NCI-H1417 treated with DMSO at 0.1 percent for 48 hours (cell line): ENCODE results near the gene KRT3.
"Not testable (repeated sequence)": the region's sequence is repeated elsewhere in the genome, so short reads cannot be mapped to it uniquely, and the experiment has no call there.

ENCODE experiments used
- DNase-seq: peaks from one replicate; lab custom pipeline; 2025; lab: John Stamatoyannopoulos, UW

Gene KRT3

GRCh38 chr12:52798003-52798670, 2.2 kb upstream of the KRT3 start:
- no peak for DNase-seq

- DNase-seq, result no peak
Observed at GRCh38 chr12:52797529-52797894, 1.6 kb upstream of the KRT3 start.

GRCh38 chr12:52796839-52797528, 1.1 kb upstream of the KRT3 start:
- no peak for DNase-seq

GRCh38 chr12:52796429-52796794, 495 bp upstream of the KRT3 start:
- DNase-seq, result no peak

GRCh38 chr12:52795332-52795674, 614 bp downstream of the KRT3 start:
- DNase-seq, result not testable (repeated sequence)

- no peak for DNase-seq
Observed at GRCh38 chr12:52794479-52795331, 1.2 kb downstream of the KRT3 start.

- no peak for DNase-seq
Observed at GRCh38 chr12:52792185-52793029, 3.5 kb downstream of the KRT3 start.

- DNase-seq, result no peak
Observed at GRCh38 chr12:52791271-52792184, 4.4 kb downstream of the KRT3 start.

GRCh38 chr12:52790427-52791270, 5.3 kb downstream of the KRT3 start:
- no peak for DNase-seq

GRCh38 chr12:52789637-52790426, 6.1 kb downstream of the KRT3 start:
- DNase-seq, result no peak

GRCh38 chr12:52788876-52789636, 6.9 kb downstream of the KRT3 start:
- no peak for DNase-seq

- DNase-seq, result no peak
Observed at GRCh38 chr12:52788192-52788875, 7.6 kb downstream of the KRT3 start.

GRCh38 chr12:52787324-52788191, 8.4 kb downstream of the KRT3 start:
- DNase-seq, result no peak

- no peak for DNase-seq
Observed at GRCh38 chr12:52784909-52785308, 11.0 kb downstream of the KRT3 start.

- DNase-seq, result no peak
Observed at GRCh38 chr12:52783563-52784316, 12.2 kb downstream of the KRT3 start.

- DNase-seq, result no peak
Observed at GRCh38 chr12:52782502-52782901, 13.4 kb downstream of the KRT3 start.
